Limb (tissue), 2 donors: ENCODE data around the gene SERTAD2.

Experiments
- DNase-seq, 2 donors: peaks; one replicate each; pipeline ENCODE4 v3.0.0-alpha.2; 2016; ENCODE audit errors: extremely low spot score in 2 of 2

The SERTAD2 gene

GRCh38 chr2:64586054-64586453, 67.7 kb downstream of the SERTAD2 start:
- DNase-seq: no peak

GRCh38 chr2:64582774-64583340, 70.9 kb downstream of the SERTAD2 start:
- no peak for DNase-seq

- no peak for DNase-seq
Observed at GRCh38 chr2:64581777-64582539, 71.8 kb downstream of the SERTAD2 start.
